ENCODE data around the gene KRAS. TPM values are rescaled to one million over a fixed set of nuclear protein-coding genes. Genes with fewer than 3 reads are reported as not detected.

The KRAS gene
- total and polyA plus RNA-seq, 4 donors = 6.2 to 33.0 (median 14.1) TPM

- DNase-seq (ENCODE audit: low spot score) = no peak
These were observed 53.1 kb downstream of the KRAS start for GRCh38 chr12:25197608-25198007.

GRCh38 chr12:25195056-25195971 lies 55.4 kb downstream of the KRAS start, which contains the start of the genes DNAI7 and ETFRF1:
Gene DNAI7, minus strand, starts transcription at chr12:25195160. Its CDS starts 82 bp downstream, at chr12:25195078.
Gene ETFRF1, plus strand, starts transcription at chr12:25195237. Its CDS starts 8,720 bp downstream, at chr12:25203957.
- H3K4me3 ChIP-seq (ENCODE audit: low read depth in 1 of 3, low read length in 3 of 3) = peak within 1 kb of the TSS; percentile 68 to 94 (median 92)
- peak; percentile 99 for DNase-seq (ENCODE audit: low spot score)
- H3K36me3 ChIP-seq (ENCODE audit: control insufficient read depth in 4 of 4, insufficient read depth in 3 of 4, low read depth in 1 of 4, low read length in 3 of 4) = no peaks in the 10 kb centered on the region
- peaks cover 0 to 17% (median 9%) of the 10 kb centered on the region in 4 donors for H3K4me1 ChIP-seq (ENCODE audit: control insufficient read depth in 4 of 4, insufficient read depth in 4 of 4, low read length in 3 of 4)
- TF ChIP-seq ZBTB33 (IDR thresholded peaks at IDR 0.05) (no peak), RXRA (IDR thresholded peaks at IDR 0.05) (peak in 1 of 2 donors; percentile 7), GABPA (IDR thresholded peaks at IDR 0.05 in 1 of 2, conservative IDR thresholded peaks at IDR 0.05 in 1 of 2) (peak in 1 of 2 donors; percentile 82), TAF1 (conservative IDR thresholded peaks at IDR 0.05) (peak; percentile 88), HNF4A (conservative IDR thresholded peaks at IDR 0.05) (peak; percentile 9 to 44), FOXA1 (IDR thresholded peaks at IDR 0.05) (no peak), RAD21 (IDR thresholded peaks at IDR 0.05) (peak in 1 of 2 donors; percentile 23), REST (IDR thresholded peaks at IDR 0.05) (peak; percentile 75), EGR1 (IDR thresholded peaks at IDR 0.05; ENCODE audit: low read depth in 2 of 2) (peak in 1 of 2 donors; percentile 51), SP1 (IDR thresholded peaks at IDR 0.05) (peak; percentile 61)
- TF ChIP-seq, protein P1, sequence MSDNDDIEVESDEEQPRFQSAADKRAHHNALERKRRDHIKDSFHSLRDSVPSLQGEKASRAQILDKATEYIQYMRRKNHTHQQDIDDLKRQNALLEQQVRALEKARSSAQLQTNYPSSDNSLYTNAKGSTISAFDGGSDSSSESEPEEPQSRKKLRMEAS (IDR thresholded peaks at IDR 0.05) = peak; percentile 49
- no peaks in the 10 kb centered on the region for H3K27me3 ChIP-seq (ENCODE audit: control insufficient read depth in 4 of 4, insufficient read depth in 4 of 4, low read length in 3 of 4)
- peak within 1 kb of the TSS; percentile 61 to 99 for H3K9ac ChIP-seq (ENCODE audit: low read depth in 1 of 2, low read length in 2 of 2)
- under 1% methylated on average over 54 of the region's 54 CpGs for WGBS
- H3K9me3 ChIP-seq (ENCODE audit: control insufficient read depth in 4 of 4, low read length in 3 of 4) = no peaks in the 10 kb centered on the region
- peak within 1 kb of the TSS; percentile 96 to 97 for H3K27ac ChIP-seq (ENCODE audit: low read depth in 1 of 2, low read length in 2 of 2)

More at GRCh38 chr12:25197608-25198007, 53.1 kb downstream of the KRAS start:
- Histone ChIP-seq H3K9me3 (ENCODE audit: control insufficient read depth in 4 of 4, low read length in 3 of 4) (no peaks in the 10 kb centered on the region), H3K4me3 (ENCODE audit: low read depth in 1 of 3, low read length in 3 of 3) (no peak overlapping the region), H3K4me1 (ENCODE audit: control insufficient read depth in 4 of 4, insufficient read depth in 4 of 4, low read length in 3 of 4) (peaks cover 0 to 14% (median 11%) of the 10 kb centered on the region in 4 donors), H3K9ac (ENCODE audit: low read depth in 1 of 2, low read length in 2 of 2) (no peak overlapping the region), H3K27ac (ENCODE audit: low read depth in 1 of 2, low read length in 2 of 2) (no peak overlapping the region), H3K27me3 (ENCODE audit: control insufficient read depth in 4 of 4, insufficient read depth in 4 of 4, low read length in 3 of 4) (no peaks in the 10 kb centered on the region), H3K36me3 (ENCODE audit: control insufficient read depth in 4 of 4, insufficient read depth in 3 of 4, low read depth in 1 of 4, low read length in 3 of 4) (no peaks in the 10 kb centered on the region)
- TF ChIP-seq YY1 (IDR thresholded peaks at IDR 0.05) = no peak
- no peak for TF ChIP-seq JUND (IDR thresholded peaks at IDR 0.05)
- no peak for TF ChIP-seq CTCF (IDR thresholded peaks at IDR 0.05; ENCODE audit: low read depth, low read length, missing input control)
- TF ChIP-seq HNF4A (conservative IDR thresholded peaks at IDR 0.05) = no peak
- TF ChIP-seq, protein P1 (IDR thresholded peaks at IDR 0.05) = no peak
- 81% methylated on average over 2 of the region's 2 CpGs for WGBS

Data from liver (tissue), 9 donors.